HepG2 (cell line): ENCODE measurements around the gene OVCA2. TPM values are rescaled to one million over a fixed set of nuclear protein-coding genes. Genes with fewer than 3 reads are reported as not detected.

Source experiments
- ATAC-seq: fragments of 200-7000 bp; cut with Tn5 transposase; 3 replicates; pipeline ENCODE4 v1.9.1; 2020; ENCODE audit warnings: mild to moderate bottlenecking, moderate library complexity
- BruUV-seq: library from RNA; stranded (reverse); fragments of 400-500 nt; replicated peaks from 2 replicates; lab custom pipeline; 2021; lab: Mats Ljungman, UMichigan
- CTCF ChIA-PET: fragments of 300-600 bp; formaldehyde crosslinking; extraction: SDS; loops from one replicate; lab custom pipeline; 2021; ENCODE audit warnings: low total read pairs, inconsistent platforms, low intra/inter-chr PET ratio; lab: Yijun Ruan, JAX
- POLR2A ChIA-PET: fragments of 350-600 bp; sonication (Branson Sonifier 250); formaldehyde crosslinking; loops from one replicate; lab custom pipeline; 2020; ENCODE audit warnings: antibody characterized with exemption, inconsistent platforms; lab: Yijun Ruan, JAX
- DNase-seq: peaks from one replicate; pipeline ENCODE4 v3.0.0-alpha.2; 2015; ENCODE audit warnings: low spot score
- FAIRE-seq: peaks from 3 replicates; lab custom pipeline; 2011; peaks lifted over from hg19 to GRCh38; lab: Jason Lieb, UNC
- H2AFZ ChIP-seq: one replicate; pipeline ENCODE4 v1.6.1; 2011; ENCODE audit warnings: low read length, inconsistent platforms
- H3K27ac ChIP-seq: fragments of 300-600 bp; 3 replicates; pipeline ENCODE4 v1.8.0; 2011; ENCODE audit warnings: mixed run types, mild to moderate bottlenecking, mixed read lengths, low read length, inconsistent platforms; ENCODE audit not compliant: insufficient read depth; ENCODE audit errors: extremely low read length
- H3K27me3 ChIP-seq, 2 experiments: fragments of 200-600 bp in 1 of 2; 2 replicates in 1 of 2; 3 replicates in 1 of 2; pipeline versions ENCODE4 v1.6.0 to v1.8.0; 2011; ENCODE audit warnings: low read length in 2 of 2, mild to moderate bottlenecking in 2 of 2, moderate library complexity in 2 of 2, inconsistent platforms in 1 of 2; ENCODE audit not compliant: insufficient read depth in 2 of 2, control insufficient read depth in 1 of 2
- H3K36me3 ChIP-seq, 2 experiments: fragments of 200-600 bp in 1 of 2; replicated peaks in 1 of 2; 2 replicates in 1 of 2; 3 replicates in 1 of 2; pipeline versions ENCODE4 v1.5.1 to v1.8.0; 2011; ENCODE audit warnings: low read length in 2 of 2, inconsistent platforms in 1 of 2; ENCODE audit not compliant: insufficient read depth in 2 of 2, control insufficient read depth in 1 of 2
- H3K4me1 ChIP-seq: 2 replicates; pipeline ENCODE4 v1.5.1; 2012; ENCODE audit warnings: low read length, inconsistent platforms; ENCODE audit not compliant: insufficient read depth
- H3K4me2 ChIP-seq: 2 replicates; pipeline ENCODE4 v1.6.0; 2011; ENCODE audit warnings: low read depth, low read length, inconsistent platforms
- H3K4me3 ChIP-seq, 3 experiments: fragments of 200-600 bp in 1 of 3; sonication (generic), shearing (Covaris generic) in 1 of 3; replicated peaks in 1 of 3; 2 replicates each; pipeline ENCODE4 v1.5.1; 2011 to 2016; ENCODE audit warnings: low read length in 3 of 3, inconsistent platforms in 2 of 3, low read depth in 2 of 3, mild to moderate bottlenecking in 2 of 3, control low read depth in 1 of 3, mixed read lengths in 1 of 3; ENCODE audit not compliant: insufficient read depth in 1 of 3
- H3K79me2 ChIP-seq: one replicate; pipeline ENCODE4 v1.6.1; 2011; ENCODE audit warnings: low read length, inconsistent platforms; ENCODE audit not compliant: insufficient read depth
- H3K9ac ChIP-seq: 2 replicates; pipeline ENCODE4 v1.6.0; 2011; ENCODE audit warnings: mild to moderate bottlenecking, low read depth, low read length, inconsistent platforms; ENCODE audit not compliant: insufficient read depth
- H3K9me3 ChIP-seq: 2 replicates; pipeline ENCODE4 v1.5.1; 2012; ENCODE audit warnings: mild to moderate bottlenecking, low read length
- H4K20me1 ChIP-seq: 2 replicates; pipeline ENCODE4 v1.6.0; 2011; ENCODE audit warnings: inconsistent platforms, mild to moderate bottlenecking, low read length, moderate library complexity; ENCODE audit not compliant: insufficient read depth
- ERF ChIP-seq: IDR thresholded peaks from 2 replicates; pipeline ENCODE4 v1.6.1; 2018; ENCODE audit warnings: missing biosample characterization, missing genetic modification reagents
- SMARCC2 ChIP-seq: fragments of 450-650 bp; IDR thresholded peaks from 2 replicates; pipeline ENCODE4 v1.6.1; 2017; ENCODE audit warnings: antibody characterized with exemption, mild to moderate bottlenecking
- ZFP41 ChIP-seq: sonication (generic); formaldehyde crosslinking; IDR thresholded peaks from 2 replicates; pipeline ENCODE4 v1.4.0; 2020; ENCODE audit warnings: mild to moderate bottlenecking, missing genetic modification reagents, borderline replicate concordance
- ZNF180 ChIP-seq: sonication (generic); formaldehyde crosslinking; IDR thresholded peaks from 2 replicates; pipeline ENCODE4 v1.4.0; 2020; ENCODE audit warnings: low read depth, missing genetic modification reagents, borderline replicate concordance
- ZNF350 ChIP-seq: sonication (generic); formaldehyde crosslinking; IDR thresholded peaks from 2 replicates; pipeline ENCODE4 v1.4.0; 2020; ENCODE audit warnings: mild to moderate bottlenecking, low read depth, missing genetic modification reagents, borderline replicate concordance
- ZNF605 ChIP-seq: sonication (generic); formaldehyde crosslinking; IDR thresholded peaks from 2 replicates; pipeline ENCODE4 v1.8.0; 2022; ENCODE audit warnings: mild to moderate bottlenecking, missing genetic modification reagents
- ZNF883 ChIP-seq: sonication (generic); formaldehyde crosslinking; IDR thresholded peaks from 2 replicates; pipeline ENCODE4 v1.5.1; 2020; ENCODE audit warnings: mild to moderate bottlenecking, missing genetic modification reagents; ENCODE audit errors: not compliant biosample characterization
- WGBS: methylation state at CpG from one replicate; pipeline ENCODE4 v1.1.6; 2017; ENCODE audit warnings: low lambda C conversion rate; 5-methylcytosine and 5-hydroxymethylcytosine counted together
- in situ Hi-C: cut with HindIII; loops from 2 replicates; pipeline ENCODE4 v1.10.0; 2017; ENCODE audit warnings: low pct_unique_long_range_greater_than_20kb; ENCODE audit not compliant: extremely low pct_ligation_motif_present
- intact Hi-C: fragments of 100-400 bp; cut with micrococcal nuclease; formaldehyde crosslinking; loops from one replicate; pipeline ENCODE4 v1.10.0; 2022; ENCODE audit not compliant: unreplicated experiment
- polyA plus RNA-seq, 8 experiments: library from polyadenylated mRNA; depleted of rRNA in 3 of 8; stranded (reverse) in 7 of 8; unstranded in 1 of 8; fragments of >200 nt; fragmentation: Illumina TruSeq in 4 of 8; extraction: Trizol in 4 of 8; gene quantifications; 2 replicates each; pipeline versions ENCODE4 v1.2.1 to v1.2.3, GENCODE V29; 2011 to 2016; ENCODE audit warnings: low read depth in 4 of 8, missing spikeins in 1 of 8, mixed read lengths in 1 of 8; ENCODE audit not compliant: insufficient read depth in 1 of 8
- total RNA-seq, 5 experiments: library from RNA; depleted of rRNA; stranded (reverse); fragments of >200 nt; fragmentation: Illumina TruSeq; extraction: Trizol; gene quantifications; 2 replicates each; pipeline ENCODE4 v1.2.3, GENCODE V29; 2016; ENCODE audit warnings: low read depth in 1 of 5
- TF ChIP-seq, protein P1 (sequence below): sonication (generic); formaldehyde crosslinking; IDR thresholded peaks from 2 replicates; pipeline ENCODE4 v1.4.0; 2020; ENCODE audit warnings: missing genetic modification reagents, borderline replicate concordance
- TF ChIP-seq, protein P2 (sequence below): sonication (generic); formaldehyde crosslinking; conservative IDR thresholded peaks from 2 replicates; pipeline ENCODE4 v1.8.1; 2023; ENCODE audit warnings: missing genetic modification reagents
- TF ChIP-seq, protein P3 (sequence below): sonication (generic); formaldehyde crosslinking; IDR thresholded peaks from 2 replicates; pipeline ENCODE4 v1.4.0; 2020; ENCODE audit warnings: mild to moderate bottlenecking, missing genetic modification reagents
- TF ChIP-seq, protein P4 (sequence below): sonication (generic); formaldehyde crosslinking; IDR thresholded peaks from 2 replicates; pipeline ENCODE4 v1.8.0; 2022; ENCODE audit warnings: mild to moderate bottlenecking, missing genetic modification reagents, moderate library complexity
- TF ChIP-seq, protein P5 (sequence below): sonication (generic); formaldehyde crosslinking; IDR thresholded peaks from 2 replicates; pipeline ENCODE4 v1.4.0; 2020; ENCODE audit warnings: missing genetic modification reagents

OVCA2 gene
- total and polyA plus RNA-seq, 2 of the 13 experiments (the other 11 are each of a cell fraction or from before 2014, with no cell fraction given) = 23.7 to 28.2 TPM

DNA sequence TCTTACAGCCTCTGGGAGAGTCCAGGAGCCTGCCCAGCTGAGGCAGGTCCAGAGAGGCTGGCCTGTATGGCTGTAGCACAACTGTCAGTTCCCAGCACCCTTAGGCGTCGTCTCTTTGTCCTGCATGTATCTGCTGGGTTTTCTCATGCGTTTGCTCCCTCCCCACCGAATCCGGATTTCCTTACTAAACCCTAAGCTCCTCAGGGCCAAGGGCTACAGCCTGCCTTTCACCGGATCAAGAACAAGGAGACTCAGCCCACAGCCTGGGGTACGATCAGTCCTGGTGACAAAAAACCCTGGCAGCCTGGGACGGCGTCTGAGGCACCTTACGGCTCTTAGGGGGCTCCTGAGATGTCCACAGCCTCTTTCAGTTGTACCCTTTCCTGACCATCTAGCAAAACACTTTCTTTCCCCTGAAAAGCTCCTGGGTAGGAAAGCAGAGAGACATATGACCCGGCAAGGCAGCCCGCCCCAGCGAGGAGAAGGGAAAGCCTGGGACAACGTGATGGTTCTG lies 25.3 kb downstream of the OVCA2 start (continued):
- TF ChIP-seq ZFP41 (CRISPR knock-in tag) = no peak

DNA sequence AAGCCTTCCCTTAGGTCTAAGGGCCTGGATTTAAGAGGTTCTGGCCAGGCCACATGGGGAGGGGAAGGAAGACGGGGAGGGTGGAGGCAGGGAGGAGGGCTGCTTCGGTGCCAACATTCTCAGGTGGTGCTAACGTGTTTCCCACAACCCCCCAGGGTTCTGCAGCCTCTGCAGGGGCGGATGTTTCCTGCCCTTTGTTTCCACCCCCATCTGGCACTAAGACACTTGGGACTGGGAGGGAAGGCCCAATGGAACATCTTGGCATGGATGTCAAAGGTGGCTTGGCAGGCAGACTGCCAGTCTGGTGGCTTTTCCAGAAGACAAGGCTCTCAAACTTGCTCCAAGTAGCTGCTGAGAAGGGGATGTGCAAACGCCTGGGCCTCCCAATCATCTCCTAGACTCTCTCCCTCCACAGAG lies 25.8 kb downstream of the OVCA2 start:
- TF ChIP-seq ERF (CRISPR knock-in tag) (no peak), ZNF350 (CRISPR knock-in tag) (no peak), ZNF180 (CRISPR knock-in tag) (no peak), ZNF883 (CRISPR knock-in tag) (no peak), ZNF605 (CRISPR knock-in tag) (no peak), SMARCC2 (no peak)
- TF ChIP-seq, protein P1, sequence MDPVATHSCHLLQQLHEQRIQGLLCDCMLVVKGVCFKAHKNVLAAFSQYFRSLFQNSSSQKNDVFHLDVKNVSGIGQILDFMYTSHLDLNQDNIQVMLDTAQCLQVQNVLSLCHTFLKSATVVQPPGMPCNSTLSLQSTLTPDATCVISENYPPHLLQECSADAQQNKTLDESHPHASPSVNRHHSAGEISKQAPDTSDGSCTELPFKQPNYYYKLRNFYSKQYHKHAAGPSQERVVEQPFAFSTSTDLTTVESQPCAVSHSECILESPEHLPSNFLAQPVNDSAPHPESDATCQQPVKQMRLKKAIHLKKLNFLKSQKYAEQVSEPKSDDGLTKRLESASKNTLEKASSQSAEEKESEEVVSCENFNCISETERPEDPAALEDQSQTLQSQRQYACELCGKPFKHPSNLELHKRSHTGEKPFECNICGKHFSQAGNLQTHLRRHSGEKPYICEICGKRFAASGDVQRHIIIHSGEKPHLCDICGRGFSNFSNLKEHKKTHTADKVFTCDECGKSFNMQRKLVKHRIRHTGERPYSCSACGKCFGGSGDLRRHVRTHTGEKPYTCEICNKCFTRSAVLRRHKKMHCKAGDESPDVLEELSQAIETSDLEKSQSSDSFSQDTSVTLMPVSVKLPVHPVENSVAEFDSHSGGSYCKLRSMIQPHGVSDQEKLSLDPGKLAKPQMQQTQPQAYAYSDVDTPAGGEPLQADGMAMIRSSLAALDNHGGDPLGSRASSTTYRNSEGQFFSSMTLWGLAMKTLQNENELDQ (CRISPR knock-in tag) = no peak
- TF ChIP-seq, protein P2, sequence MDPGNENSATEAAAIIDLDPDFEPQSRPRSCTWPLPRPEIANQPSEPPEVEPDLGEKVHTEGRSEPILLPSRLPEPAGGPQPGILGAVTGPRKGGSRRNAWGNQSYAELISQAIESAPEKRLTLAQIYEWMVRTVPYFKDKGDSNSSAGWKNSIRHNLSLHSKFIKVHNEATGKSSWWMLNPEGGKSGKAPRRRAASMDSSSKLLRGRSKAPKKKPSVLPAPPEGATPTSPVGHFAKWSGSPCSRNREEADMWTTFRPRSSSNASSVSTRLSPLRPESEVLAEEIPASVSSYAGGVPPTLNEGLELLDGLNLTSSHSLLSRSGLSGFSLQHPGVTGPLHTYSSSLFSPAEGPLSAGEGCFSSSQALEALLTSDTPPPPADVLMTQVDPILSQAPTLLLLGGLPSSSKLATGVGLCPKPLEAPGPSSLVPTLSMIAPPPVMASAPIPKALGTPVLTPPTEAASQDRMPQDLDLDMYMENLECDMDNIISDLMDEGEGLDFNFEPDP (CRISPR knock-in tag) = no peak
- TF ChIP-seq, protein P3, sequence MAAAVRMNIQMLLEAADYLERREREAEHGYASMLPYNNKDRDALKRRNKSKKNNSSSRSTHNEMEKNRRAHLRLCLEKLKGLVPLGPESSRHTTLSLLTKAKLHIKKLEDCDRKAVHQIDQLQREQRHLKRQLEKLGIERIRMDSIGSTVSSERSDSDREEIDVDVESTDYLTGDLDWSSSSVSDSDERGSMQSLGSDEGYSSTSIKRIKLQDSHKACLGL (CRISPR knock-in tag) = no peak
- TF ChIP-seq, protein P4, sequence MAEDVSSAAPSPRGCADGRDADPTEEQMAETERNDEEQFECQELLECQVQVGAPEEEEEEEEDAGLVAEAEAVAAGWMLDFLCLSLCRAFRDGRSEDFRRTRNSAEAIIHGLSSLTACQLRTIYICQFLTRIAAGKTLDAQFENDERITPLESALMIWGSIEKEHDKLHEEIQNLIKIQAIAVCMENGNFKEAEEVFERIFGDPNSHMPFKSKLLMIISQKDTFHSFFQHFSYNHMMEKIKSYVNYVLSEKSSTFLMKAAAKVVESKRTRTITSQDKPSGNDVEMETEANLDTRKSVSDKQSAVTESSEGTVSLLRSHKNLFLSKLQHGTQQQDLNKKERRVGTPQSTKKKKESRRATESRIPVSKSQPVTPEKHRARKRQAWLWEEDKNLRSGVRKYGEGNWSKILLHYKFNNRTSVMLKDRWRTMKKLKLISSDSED = no peak
- TF ChIP-seq, protein P5, sequence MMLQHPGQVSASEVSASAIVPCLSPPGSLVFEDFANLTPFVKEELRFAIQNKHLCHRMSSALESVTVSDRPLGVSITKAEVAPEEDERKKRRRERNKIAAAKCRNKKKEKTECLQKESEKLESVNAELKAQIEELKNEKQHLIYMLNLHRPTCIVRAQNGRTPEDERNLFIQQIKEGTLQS = no peak
- CTCF ChIA-PET = no interaction called here
- BruUV-seq = no TSS peak
- H3K9ac ChIP-seq = no peak overlapping the region
- ATAC-seq = no peak
- POLR2A ChIA-PET = no interaction called here
- 89% methylated on average over 5 of the region's 5 CpGs for WGBS
- H3K4me1 ChIP-seq = peaks cover 38% of the 10 kb centered on the region
- intact Hi-C loops (no loop called here), in situ Hi-C loops (no loop called here)
- no peaks in the 10 kb centered on the region for H3K79me2 ChIP-seq
- no peak for FAIRE-seq
- no peak for DNase-seq
- H3K27me3 ChIP-seq = no peaks in the 10 kb centered on the region
- H3K36me3 ChIP-seq = peaks cover 15 to 33% of the 10 kb centered on the region in 2 experiments
- H3K9me3 ChIP-seq = no peaks in the 10 kb centered on the region
- H3K4me2 ChIP-seq = no peak overlapping the region
- no peaks in the 10 kb centered on the region for H4K20me1 ChIP-seq
- H3K27ac ChIP-seq = peak overlapping the region; percentile 54
- H3K4me3 ChIP-seq = no peak overlapping the region
- no peak overlapping the region for H2AFZ ChIP-seq
